Activated CD8-positive, alpha-beta memory T cell treated with anti-CD3 and anti-CD28 coated beads for 1 hour (primary cell): Measurements from ENCODE around the gene URAD.
A peak's percentile ranks its signal among the peaks of the same experiment; 100 is the strongest.

ENCODE experiments used
- DNase-seq, 2 donors: peaks; one replicate each; pipeline ENCODE4 v3.0.0-alpha.2; 2020; ENCODE audit warnings: low read depth in 1 of 2; ENCODE audit errors: extremely low read depth in 1 of 2

The URAD gene

DNA sequence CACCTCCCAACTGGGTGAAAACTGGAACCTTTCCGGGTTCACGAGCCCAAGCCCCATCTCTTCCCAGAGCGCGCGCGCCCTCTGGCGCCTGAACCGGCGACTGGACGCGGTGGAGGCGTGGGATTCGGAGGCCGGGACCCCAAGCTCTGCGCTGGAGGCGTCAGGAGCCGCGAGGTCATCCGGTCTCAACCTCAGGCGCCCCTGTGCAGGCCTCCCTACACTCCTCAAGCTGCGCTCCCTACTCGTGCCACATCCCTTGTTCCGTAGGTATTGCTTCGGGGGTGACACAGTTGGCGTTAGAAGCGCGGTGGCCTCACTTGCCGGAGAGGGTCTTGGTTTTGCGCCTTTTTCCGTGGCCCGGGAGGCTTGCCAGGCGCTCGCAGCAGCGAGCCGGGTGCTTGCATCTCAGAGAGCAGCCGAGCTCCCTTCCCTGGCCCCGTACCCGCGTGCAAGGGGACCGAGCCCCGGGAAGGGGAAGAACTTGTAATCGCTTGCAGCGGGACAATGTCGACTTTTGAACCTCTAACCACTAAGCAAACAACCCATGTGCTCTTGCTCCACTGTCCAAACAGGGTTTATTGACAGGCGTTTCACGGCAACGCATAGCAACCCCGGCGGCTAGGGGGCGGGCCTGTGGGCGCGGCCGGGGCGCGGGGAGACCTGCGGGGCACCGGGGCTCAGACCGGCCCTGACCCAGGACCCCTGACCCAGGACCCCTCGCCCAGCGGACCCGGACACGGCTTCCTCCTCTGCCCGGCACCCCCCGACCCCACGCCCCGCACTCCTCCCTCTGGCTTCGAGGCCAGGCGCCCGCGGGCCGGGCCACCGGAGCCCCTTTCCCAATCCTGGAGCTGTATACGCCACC is 27.9 kb downstream of the URAD start:
- DNase-seq = no peak

DNA sequence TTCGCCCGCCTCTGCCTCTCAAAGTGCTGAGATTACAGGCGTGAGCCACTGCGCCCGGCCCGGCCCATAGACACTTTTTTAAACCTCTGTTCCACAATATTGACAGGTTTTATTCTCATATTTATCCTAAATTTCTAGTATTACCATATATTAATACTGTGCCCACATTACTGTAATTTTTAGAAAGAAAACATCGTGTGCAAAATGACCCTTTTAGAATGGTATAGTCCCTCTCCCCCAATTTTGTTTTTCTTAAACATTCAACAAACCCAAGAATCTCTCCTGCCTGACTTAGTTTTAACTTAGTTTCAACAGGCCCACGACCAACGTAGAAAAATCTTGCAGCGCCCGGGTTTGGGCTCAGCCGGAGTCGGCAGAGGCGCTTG is 28.5 kb downstream of the URAD start:
- DNase-seq = no peak

DNA sequence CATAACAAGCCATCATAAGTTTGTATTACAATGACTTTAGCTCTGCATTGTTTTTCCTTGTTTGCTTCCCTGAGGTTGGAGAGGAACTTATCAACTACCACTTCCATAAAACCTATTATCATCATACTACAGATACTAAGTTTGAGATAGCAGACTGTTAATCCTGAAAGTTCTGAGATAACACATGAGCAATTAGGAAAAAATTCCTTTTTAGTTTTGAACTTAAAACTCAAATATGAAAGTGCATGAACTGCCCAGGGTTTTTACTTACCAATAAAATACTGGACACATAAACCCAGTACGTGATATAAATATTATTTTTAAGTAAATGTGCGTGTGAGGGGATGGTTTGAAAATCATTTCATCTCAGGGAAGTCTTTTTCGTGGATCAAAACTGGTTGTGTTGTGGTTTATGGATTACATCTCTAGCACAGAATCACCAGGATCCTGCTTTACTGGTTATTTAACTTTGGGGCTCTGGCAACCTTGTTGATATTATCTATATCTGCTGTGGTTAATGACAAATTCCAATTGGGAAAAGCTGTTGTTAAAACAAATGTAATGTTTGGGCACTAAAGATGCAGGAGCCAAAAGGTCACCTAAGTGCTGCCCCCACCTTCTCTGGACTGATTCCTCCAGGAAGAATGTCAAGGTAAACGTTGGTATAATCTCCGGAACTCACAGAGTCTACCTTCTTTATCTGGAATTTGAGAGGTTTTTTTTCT is 31.8 kb downstream of the URAD start:
- DNase-seq = no peak

DNA sequence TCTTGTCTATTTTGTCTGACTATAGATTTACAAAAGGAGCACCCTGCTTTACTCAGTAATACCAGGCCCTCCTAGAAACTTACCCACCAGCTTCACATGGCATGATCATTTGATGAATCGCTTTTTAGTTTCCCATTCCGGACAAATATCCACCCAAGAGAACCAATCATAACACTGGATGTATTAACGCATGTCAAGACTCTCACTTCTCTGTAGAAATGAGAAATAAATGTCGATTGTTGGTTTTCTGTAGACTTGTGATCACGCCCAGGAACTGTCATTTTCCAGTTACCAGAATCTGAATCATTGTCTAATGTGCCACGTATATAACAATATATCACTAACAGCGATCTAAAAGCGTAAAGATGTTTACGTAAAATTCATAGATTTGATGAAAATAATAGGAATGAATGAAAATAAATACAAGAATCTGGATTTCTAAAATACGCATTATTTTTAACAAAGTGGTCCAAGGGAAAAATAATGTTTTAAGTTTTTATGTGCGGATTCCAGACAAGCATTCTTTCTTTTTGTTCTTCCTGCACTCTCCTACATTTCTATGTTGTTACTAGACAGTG is 33.4 kb downstream of the URAD start:
- no peak for DNase-seq

DNA sequence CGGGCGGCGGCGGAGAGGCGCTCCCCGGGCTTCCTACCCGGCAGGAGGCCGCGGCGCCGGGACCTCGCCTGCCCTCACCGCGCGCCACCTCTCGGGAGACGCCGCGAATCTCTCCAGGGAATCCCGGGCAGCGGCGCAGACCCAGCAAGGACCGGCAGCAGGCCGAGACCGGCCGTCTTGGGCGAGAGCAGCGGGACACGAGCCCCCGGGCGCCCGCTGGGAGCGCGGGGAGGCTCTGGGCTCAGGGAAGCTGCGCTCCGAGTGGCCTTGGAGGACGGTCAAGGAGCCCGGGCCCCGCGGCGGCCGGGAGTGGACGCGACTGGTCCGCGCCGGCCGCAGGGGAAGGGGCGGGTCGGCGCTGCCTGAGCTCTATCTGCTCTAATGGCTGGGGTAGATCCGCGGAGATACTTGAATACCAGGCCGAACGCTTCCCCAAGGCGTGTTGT is 34.1 kb downstream of the URAD start:
- no peak for DNase-seq

DNA sequence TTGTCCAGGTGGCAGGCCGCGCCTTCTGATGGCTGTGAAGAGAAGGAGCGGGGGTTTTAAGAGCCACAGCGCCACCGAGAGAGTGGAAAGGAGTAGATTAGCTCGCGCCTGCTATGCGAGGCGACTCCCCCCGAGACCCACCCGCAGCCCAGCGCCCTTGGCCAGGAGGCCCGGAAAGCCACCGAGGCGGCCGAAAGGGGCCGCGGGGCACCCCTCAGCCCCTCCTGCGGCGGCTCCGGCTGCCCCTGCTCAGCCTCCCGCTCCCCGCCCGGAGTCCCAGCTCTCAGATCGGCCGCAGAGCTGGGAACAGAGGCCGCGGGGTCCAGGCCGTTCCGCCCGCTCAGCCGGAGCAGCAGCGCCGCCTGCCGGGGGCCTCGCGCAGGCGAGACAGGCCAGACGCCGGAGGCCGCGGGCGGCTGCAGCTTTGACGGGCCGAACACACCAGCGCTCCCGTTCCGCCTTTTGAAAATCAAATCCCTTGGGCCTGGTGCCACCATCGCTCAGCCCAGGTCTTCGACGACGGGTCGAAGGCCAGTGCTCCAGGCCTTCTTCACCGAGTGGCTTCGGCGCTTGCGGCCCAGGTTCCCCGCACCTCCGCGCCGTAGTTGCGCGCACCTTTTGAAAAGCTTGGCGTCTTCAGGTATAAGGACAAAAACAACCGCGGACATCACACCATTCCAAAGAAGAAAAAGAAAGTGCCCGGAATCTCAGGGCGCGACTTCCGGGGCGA is 34.7 kb downstream of the URAD start:
- DNase-seq = peak in 1 of 2 donors; percentile 41

DNA sequence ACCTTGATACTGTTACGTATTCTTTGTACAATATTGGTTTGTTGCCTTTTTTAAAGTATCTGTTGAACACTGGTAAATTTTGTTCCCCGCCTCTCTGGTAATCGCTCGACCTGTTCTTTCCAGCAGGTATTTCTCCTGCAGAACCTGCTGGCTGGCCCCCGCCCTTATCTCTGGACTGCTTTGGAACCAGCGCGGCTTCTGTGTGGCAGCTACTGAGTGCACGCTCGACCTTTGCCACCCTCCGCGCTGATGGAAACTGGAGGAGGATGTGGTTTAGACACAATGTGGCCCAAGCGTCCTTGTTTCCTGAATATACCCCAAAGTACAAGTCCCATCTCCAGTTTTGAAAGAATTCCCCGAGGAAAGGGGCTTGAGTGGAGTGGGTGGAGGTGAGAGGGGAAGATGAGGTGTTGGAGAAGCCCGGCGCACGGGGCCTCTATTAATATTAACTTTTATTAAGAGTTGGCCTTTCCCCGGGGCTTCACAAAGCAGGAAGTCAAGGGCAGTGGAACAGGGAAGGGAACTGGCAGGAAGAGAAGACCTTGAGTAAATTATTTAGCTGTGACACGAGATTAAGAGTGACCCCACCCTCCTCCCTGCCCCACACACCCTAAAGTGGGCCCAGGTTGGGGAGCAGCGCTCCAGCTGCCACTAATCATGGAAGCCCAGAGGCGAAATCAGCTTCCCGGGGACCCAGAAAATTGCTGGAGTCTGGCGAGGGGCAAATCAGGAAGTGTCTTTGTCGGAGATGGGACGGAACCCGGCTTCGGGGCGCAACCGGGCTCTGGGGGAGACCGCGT is 35.4 kb downstream of the URAD start:
- no peak for DNase-seq

DNA sequence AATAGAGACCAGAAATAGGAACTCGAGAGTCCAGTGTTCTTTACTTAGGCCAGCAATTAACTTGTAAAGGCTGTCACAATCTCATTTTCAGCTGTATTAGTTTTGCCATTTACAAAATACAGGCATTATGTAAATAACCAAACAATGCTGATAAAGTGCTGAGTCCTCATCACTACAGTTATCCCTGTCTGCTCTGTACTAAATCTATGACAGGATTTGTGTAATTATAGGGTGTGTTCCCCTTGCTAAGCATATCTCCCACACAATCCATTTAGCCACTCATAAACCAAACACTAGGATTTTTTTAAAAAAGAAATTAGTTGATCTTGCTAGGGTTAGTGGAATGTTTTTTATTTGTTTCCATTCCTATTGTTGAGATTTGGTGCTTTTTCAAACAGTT is 45.5 kb downstream of the URAD start:
- no peak for DNase-seq

DNA sequence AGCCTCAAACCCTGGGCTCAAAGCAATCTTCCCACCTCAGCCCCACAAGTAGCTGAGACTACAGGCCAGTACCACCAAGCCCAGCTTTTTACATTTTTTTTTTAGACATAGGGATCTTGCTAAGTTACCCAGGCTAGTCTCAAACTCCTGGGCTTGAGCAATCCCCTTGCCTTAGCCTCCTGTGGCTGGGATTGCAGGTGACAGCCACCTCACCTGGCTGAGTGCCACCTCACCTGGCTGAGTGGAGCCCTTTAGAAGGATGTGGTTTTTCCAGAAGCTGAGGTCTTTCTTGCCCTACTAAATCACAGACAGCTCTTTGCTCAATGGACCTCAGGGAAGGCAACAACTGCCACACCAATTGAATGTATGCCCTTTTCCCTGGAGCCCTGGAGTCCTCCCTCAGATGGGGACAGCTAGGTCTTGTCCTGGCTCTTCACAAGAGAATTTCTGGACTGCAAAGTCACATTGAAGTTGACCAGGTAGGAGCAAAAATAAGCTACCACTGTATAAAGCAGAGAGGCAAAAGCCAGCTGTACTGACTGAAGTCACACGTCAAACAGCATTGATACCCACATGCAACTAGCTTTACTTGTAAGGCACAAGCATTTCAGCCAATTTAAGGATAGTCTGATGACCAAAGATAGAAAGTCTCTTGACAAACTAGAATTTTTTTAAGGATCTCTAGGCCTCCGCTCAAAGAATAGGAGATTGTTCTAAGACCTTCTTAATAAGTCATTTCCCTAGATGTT is 54.7 kb downstream of the URAD start:
- no peak for DNase-seq

DNA sequence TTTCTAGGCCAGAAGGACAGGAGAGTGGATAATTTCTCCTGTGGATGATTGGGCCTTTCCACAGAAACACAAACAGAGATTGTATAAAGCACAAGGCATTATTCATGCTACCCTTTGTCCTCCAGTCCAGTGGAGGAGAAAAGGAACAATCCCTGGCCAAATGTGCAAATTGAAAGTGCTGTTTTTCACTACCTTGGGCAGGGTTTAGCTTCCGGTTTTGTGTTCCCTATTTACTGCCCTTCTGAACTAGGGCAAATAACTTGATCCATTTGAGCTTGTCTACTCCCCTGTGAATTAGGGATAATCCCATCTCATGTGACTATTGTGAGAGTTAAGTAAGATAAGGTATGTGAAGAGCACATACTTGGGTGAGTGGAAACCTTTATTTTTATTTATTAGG is 55.4 kb downstream of the URAD start:
- no peak for DNase-seq

DNA sequence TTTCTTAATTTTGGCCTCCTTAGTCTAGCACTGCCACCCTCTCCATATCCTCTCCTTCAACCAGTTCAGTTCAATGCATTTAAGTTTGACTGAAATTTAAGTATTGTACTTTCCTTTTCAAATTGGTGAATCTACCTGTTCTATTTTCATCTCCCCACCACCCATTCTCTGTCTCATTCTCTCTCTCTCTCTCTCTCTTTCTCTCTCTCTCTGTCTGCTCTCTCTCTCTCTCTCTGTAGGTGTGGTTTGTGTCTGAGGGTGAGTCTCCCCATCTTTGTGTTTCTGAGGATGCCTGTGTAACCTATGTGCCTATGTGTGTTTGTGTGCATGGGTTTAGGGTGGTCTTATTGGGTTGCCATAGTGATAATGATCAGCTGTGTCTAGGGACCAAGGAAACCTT is 58.6 kb downstream of the URAD start:
- DNase-seq = no peak

DNA sequence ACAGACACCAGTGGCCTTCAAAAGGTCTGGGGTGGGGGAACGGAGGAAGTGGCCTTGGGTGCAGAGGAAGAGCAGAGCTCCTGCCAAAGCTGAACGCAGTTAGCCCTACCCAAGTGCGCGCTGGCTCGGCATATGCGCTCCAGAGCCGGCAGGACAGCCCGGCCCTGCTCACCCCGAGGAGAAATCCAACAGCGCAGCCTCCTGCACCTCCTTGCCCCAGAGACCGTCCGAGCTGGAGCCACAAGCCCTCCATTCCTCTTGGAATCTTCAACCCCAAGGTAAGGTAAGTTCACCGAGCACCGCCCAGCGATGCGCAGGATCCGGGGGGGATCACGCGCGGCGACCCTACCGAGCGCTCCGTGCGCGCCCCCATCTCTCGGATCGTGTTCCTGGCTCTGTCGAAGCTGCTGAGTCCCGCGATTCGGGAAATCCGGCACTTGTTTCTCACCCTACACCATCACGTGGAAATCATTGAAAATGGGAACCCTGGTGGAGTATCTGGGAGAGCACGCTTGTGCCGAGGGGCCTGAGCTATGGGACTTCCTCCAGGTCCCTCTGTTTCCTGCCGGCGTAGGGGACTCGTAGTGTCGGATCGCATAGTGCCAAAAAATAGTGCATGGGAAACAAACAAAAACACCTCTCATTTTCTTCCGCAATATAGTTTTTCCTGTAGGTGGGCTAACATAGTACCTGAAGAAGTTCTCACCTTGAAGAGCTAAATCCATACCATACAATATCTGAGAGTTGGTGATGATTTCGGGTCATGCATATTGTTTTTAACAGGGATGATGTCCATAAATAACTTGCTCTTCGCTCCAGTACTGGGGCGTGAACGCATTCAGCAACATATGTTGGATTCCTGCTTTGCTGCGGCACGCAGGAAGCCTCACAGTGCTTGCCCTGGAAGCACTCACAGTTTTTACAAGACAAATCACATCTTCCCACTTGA is 59.4 kb downstream of the URAD start:
- no peak for DNase-seq

DNA sequence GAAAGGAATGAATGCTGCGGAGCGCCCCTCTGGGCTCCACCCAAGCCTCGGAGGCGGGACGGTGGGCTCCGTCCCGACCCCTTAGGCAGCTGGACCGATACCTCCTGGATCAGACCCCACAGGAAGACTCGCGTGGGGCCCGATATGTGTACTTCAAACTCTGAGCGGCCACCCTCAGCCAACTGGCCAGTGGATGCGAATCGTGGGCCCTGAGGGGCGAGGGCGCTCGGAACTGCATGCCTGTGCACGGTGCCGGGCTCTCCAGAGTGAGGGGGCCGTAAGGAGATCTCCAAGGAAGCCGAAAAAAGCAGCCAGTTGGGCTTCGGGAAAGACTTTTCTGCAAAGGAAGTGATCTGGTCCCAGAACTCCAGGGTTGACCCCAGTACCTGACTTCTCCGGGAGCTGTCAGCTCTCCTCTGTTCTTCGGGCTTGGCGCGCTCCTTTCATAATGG is 60.1 kb downstream of the URAD start:
- no peak for DNase-seq
